GM12878 (cell line): ENCODE data around the gene SPATA18. TPM values are rescaled to one million over a fixed set of nuclear protein-coding genes. Genes with fewer than 3 reads are reported as not detected.

Experiments used
- ATAC-seq: fragments of 200-7000 bp; cut with Tn5 transposase; 3 replicates; pipeline ENCODE4 v1.9.1; 2020; ENCODE audit warnings: mild to moderate bottlenecking, moderate library complexity
- BruUV-seq: library from RNA; stranded (reverse); fragments of 400-500 nt; replicated peaks from 2 replicates; lab custom pipeline; 2021; lab: Mats Ljungman, UMichigan
- CTCF ChIA-PET: fragments of 300-600 bp; sonication (Branson Sonifier 250); formaldehyde crosslinking; extraction: SDS; loops from one replicate; lab custom pipeline; 2021; ENCODE audit warnings: inconsistent platforms; lab: Yijun Ruan, JAX
- POLR2A ChIA-PET: fragments of 350-600 bp; formaldehyde crosslinking; extraction: SDS; loops from one replicate; lab custom pipeline; 2021; ENCODE audit warnings: inconsistent platforms; lab: Charles Lee
- RAD21 ChIA-PET: fragments of 300-600 bp; sonication (Branson Sonifier 250); formaldehyde crosslinking; loops from one replicate; lab custom pipeline; 2023; ENCODE audit warnings: antibody characterized with exemption; ENCODE audit not compliant: unreplicated experiment; lab: Charles Lee
- SMC1A ChIA-PET: fragments of 300-600 bp; sonication (Branson Sonifier 250); formaldehyde crosslinking; loops from one replicate; lab custom pipeline; 2023; ENCODE audit not compliant: unreplicated experiment, uncharacterized antibody; lab: Charles Lee
- DNase-seq: peaks from one replicate; pipeline ENCODE4 v3.0.0-alpha.2; 2011; ENCODE audit warnings: low read depth, low spot score
- FAIRE-seq: peaks from 3 replicates; lab custom pipeline; 2011; peaks lifted over from hg19 to GRCh38; lab: Jason Lieb, UNC
- H2AFZ ChIP-seq: 2 replicates; pipeline ENCODE4 v1.6.0; 2011; ENCODE audit warnings: low read depth, low read length, control low read depth; ENCODE audit not compliant: control insufficient read depth
- H3K27ac ChIP-seq: 2 replicates; pipeline ENCODE4 v1.5.1; 2011; ENCODE audit warnings: control low read depth; ENCODE audit not compliant: control insufficient read depth, insufficient read depth
- H3K27me3 ChIP-seq, 2 experiments: replicated peaks in 1 of 2; 2 replicates each; pipeline versions ENCODE4 v1.6.0 to v1.6.1; 2011; ENCODE audit warnings: low read length in 1 of 2; ENCODE audit not compliant: control insufficient read depth in 2 of 2, insufficient read depth in 2 of 2
- H3K36me3 ChIP-seq, 2 experiments: 2 replicates each; pipeline ENCODE4 v1.5.1; 2011; ENCODE audit warnings: low read length in 1 of 2; ENCODE audit not compliant: control insufficient read depth in 2 of 2, insufficient read depth in 2 of 2
- H3K4me1 ChIP-seq: 2 replicates; pipeline ENCODE4 v1.6.1; 2011; ENCODE audit warnings: mild to moderate bottlenecking, low read length, moderate library complexity, mixed read lengths; ENCODE audit not compliant: control insufficient read depth, insufficient read depth
- H3K4me2 ChIP-seq: 2 replicates; pipeline ENCODE4 v1.6.0; 2011; ENCODE audit warnings: control low read depth; ENCODE audit not compliant: control insufficient read depth, insufficient read depth
- H3K4me3 ChIP-seq: fragments of 200-600 bp; sonication (generic); 2 replicates; pipeline ENCODE4 v1.5.1; 2016
- H3K79me2 ChIP-seq: 2 replicates; pipeline ENCODE4 v1.6.0; 2011; ENCODE audit warnings: low read length; ENCODE audit not compliant: control insufficient read depth, insufficient read depth
- H3K9ac ChIP-seq: 2 replicates; pipeline ENCODE4 v1.8.0; 2011; ENCODE audit warnings: low read length, control low read depth, mixed read lengths; ENCODE audit not compliant: control insufficient read depth, insufficient read depth
- H3K9me3 ChIP-seq: replicated peaks from 3 replicates; pipeline ENCODE4 v1.5.1; 2011; ENCODE audit warnings: mild to moderate bottlenecking, low read length; ENCODE audit not compliant: control insufficient read depth, insufficient read depth
- H4K20me1 ChIP-seq: 2 replicates; pipeline ENCODE4 v1.6.0; 2011; ENCODE audit not compliant: control insufficient read depth, insufficient read depth
- KDM1A ChIP-seq: fragments of 200-600 bp; sonication (generic); IDR thresholded peaks from 2 replicates; pipeline ENCODE4 v1.6.1; 2016; ENCODE audit warnings: borderline replicate concordance
- NR2C1 ChIP-seq: fragments of 450-650 bp; IDR thresholded peaks from 2 replicates; pipeline ENCODE4 v1.6.1; 2017; ENCODE audit warnings: antibody characterized with exemption, mild to moderate bottlenecking, moderate library complexity
- RB1 ChIP-seq: fragments of 450-650 bp; formaldehyde crosslinking; IDR thresholded peaks from 2 replicates; pipeline ENCODE4 v1.6.1; 2017; ENCODE audit warnings: mild to moderate bottlenecking, borderline replicate concordance
- SIN3A ChIP-seq: IDR thresholded peaks from 2 replicates; pipeline ENCODE4 v1.6.1; 2012; ENCODE audit warnings: low read depth, low read length, improper control_type of control experiment
- WGBS: methylation state at CpG from one replicate; pipeline ENCODE4 v1.1.6; 2016; ENCODE audit warnings: low lambda C conversion rate; ENCODE audit not compliant: insufficient replicate concordance, insufficient coverage; ENCODE audit errors: missing lambda C conversion rate; 5-methylcytosine and 5-hydroxymethylcytosine counted together
- in situ Hi-C: fragments of 300-500 bp; cut with MboI; formaldehyde crosslinking; loops from 9 replicates; pipeline ENCODE4 v1.14.3; 2018; ENCODE audit warnings: mixed read lengths
- intact Hi-C: fragments of 100-400 bp; cut with micrococcal nuclease; formaldehyde crosslinking; loops from one replicate; pipeline ENCODE4 v1.14.2; 2022; ENCODE audit not compliant: unreplicated experiment
- polyA plus RNA-seq, 11 experiments: library from polyadenylated mRNA; depleted of rRNA in 4 of 11; unstranded in 6 of 11; stranded (reverse) in 5 of 11; fragments of >200 nt; fragmentation: Nextera tagmentation in 4 of 11; fragmentation: Illumina TruSeq in 1 of 11; extraction: Ambion mirVana in 4 of 11; extraction: Trizol in 1 of 11; gene quantifications; 1 replicate in 1 of 11; 2 replicates in 10 of 11; pipeline versions ENCODE4 v1.2.1 to v1.2.3, GENCODE V29; 2011 to 2016; ENCODE audit warnings: inconsistent platforms in 2 of 11, missing spikeins in 2 of 11, low read depth in 1 of 11
- total RNA-seq, 4 experiments: library from RNA; depleted of rRNA in 3 of 4; stranded (reverse); fragments of >200 nt in 3 of 4; fragmentation: Illumina TruSeq in 1 of 4; extraction: Trizol in 1 of 4; gene quantifications; 2 replicates each; pipeline versions ENCODE4 v1.2.1 to v1.2.3, GENCODE V29; 2013 to 2021
- TF ChIP-seq, protein P1 (sequence below), 3 experiments: IDR thresholded peaks in 2 of 3; conservative IDR thresholded peaks in 1 of 3; 2 replicates each; pipeline ENCODE4 v1.5.1; 2011; ENCODE audit warnings: low read depth in 3 of 3, low read length in 3 of 3, mild to moderate bottlenecking in 3 of 3, control low read depth in 2 of 3, moderate library complexity in 2 of 3, inconsistent platforms in 1 of 3, mixed read lengths in 1 of 3; ENCODE audit not compliant: control insufficient read depth in 2 of 3, insufficient read depth in 1 of 3; ENCODE audit errors: extremely low read depth in 1 of 3
- TF ChIP-seq, protein P2 (sequence below): IDR thresholded peaks from 2 replicates; pipeline ENCODE4 v1.6.1; 2012; ENCODE audit warnings: low read depth, low read length, improper control_type of control experiment
- TF ChIP-seq, protein P3 (sequence below): fragments of 150-350 bp; IDR thresholded peaks from 2 replicates; pipeline ENCODE4 v1.6.1; 2014; ENCODE audit warnings: mild to moderate bottlenecking, low read depth, low read length
- TF ChIP-seq, protein P4 (sequence below): fragments of 450-650 bp; IDR thresholded peaks from 2 replicates; pipeline ENCODE4 v1.6.1; 2017; ENCODE audit warnings: mild to moderate bottlenecking
- TF ChIP-seq, protein P5 (sequence below): fragments of 450-650 bp; IDR thresholded peaks from 2 replicates; pipeline ENCODE4 v1.6.1; 2017; ENCODE audit warnings: mild to moderate bottlenecking, moderate library complexity
- TF ChIP-seq, protein P6 (sequence below): fragments of 450-650 bp; IDR thresholded peaks from 2 replicates; pipeline ENCODE4 v1.6.1; 2017; ENCODE audit warnings: low read depth, mild to moderate bottlenecking, moderate library complexity

SPATA18 gene
- total and polyA plus RNA-seq, 10 of the 15 experiments (the other 5 are each of a cell fraction or from before 2014, with no cell fraction given): 0.39 to 4.5 (median 1.9) TPM

DNA sequence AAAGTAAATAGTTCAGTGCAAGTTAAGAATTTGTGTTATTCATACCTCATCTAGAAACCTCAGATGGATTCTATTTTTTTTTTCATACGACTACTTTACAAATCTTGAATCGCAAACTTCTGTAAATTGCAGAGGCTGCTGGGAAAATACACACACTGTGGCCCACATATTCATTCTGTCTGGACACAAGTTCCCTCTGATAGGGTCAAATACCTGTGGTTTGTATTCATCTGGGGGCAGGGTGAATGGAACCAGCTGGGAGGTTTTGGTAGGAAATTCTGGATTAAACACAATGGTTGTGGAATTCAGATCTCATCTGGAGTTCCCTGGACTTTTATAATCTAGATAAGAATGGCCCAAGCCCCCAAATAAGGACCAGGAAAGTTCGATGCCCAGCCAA is 56.2 kb downstream of the SPATA18 start:
- Histone ChIP-seq H3K9ac (no peak overlapping the region), H3K4me3 (no peak overlapping the region), H2AFZ (no peak overlapping the region), H3K79me2 (no peaks in the 10 kb centered on the region), H3K27ac (no peak overlapping the region), H3K4me1 (no peaks in the 10 kb centered on the region), H3K27me3 (no peaks in the 10 kb centered on the region), H3K36me3 (no peaks in the 10 kb centered on the region), H3K9me3 (no peaks in the 10 kb centered on the region), H4K20me1 (no peaks in the 10 kb centered on the region), H3K4me2 (no peak overlapping the region)
- DNase-seq (no peak), FAIRE-seq (no peak), ATAC-seq (no peak)
- BruUV-seq: no TSS peak
- WGBS: 20% methylated on average over 3 of the region's 3 CpGs
- in situ Hi-C loops (no loop called here), intact Hi-C loops (no loop called here)
- SMC1A ChIA-PET: no interaction called here
- POLR2A ChIA-PET: no interaction called here
- CTCF ChIA-PET: no interaction called here
- RAD21 ChIA-PET: no interaction called here
- no peak for TF ChIP-seq RB1
- TF ChIP-seq, protein P1, sequence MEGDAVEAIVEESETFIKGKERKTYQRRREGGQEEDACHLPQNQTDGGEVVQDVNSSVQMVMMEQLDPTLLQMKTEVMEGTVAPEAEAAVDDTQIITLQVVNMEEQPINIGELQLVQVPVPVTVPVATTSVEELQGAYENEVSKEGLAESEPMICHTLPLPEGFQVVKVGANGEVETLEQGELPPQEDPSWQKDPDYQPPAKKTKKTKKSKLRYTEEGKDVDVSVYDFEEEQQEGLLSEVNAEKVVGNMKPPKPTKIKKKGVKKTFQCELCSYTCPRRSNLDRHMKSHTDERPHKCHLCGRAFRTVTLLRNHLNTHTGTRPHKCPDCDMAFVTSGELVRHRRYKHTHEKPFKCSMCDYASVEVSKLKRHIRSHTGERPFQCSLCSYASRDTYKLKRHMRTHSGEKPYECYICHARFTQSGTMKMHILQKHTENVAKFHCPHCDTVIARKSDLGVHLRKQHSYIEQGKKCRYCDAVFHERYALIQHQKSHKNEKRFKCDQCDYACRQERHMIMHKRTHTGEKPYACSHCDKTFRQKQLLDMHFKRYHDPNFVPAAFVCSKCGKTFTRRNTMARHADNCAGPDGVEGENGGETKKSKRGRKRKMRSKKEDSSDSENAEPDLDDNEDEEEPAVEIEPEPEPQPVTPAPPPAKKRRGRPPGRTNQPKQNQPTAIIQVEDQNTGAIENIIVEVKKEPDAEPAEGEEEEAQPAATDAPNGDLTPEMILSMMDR (IDR thresholded peaks at IDR 0.05 in 2 of 3, conservative IDR thresholded peaks at IDR 0.05 in 1 of 3; ENCODE audit: control insufficient read depth in 2 of 3, extremely low read depth in 1 of 3, insufficient read depth in 1 of 3, low read depth in 3 of 3, low read length in 3 of 3): no peak
- TF ChIP-seq, protein P2, sequence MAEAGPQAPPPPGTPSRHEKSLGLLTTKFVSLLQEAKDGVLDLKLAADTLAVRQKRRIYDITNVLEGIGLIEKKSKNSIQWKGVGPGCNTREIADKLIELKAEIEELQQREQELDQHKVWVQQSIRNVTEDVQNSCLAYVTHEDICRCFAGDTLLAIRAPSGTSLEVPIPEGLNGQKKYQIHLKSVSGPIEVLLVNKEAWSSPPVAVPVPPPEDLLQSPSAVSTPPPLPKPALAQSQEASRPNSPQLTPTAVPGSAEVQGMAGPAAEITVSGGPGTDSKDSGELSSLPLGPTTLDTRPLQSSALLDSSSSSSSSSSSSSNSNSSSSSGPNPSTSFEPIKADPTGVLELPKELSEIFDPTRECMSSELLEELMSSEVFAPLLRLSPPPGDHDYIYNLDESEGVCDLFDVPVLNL: no peak
- TF ChIP-seq, protein P3, sequence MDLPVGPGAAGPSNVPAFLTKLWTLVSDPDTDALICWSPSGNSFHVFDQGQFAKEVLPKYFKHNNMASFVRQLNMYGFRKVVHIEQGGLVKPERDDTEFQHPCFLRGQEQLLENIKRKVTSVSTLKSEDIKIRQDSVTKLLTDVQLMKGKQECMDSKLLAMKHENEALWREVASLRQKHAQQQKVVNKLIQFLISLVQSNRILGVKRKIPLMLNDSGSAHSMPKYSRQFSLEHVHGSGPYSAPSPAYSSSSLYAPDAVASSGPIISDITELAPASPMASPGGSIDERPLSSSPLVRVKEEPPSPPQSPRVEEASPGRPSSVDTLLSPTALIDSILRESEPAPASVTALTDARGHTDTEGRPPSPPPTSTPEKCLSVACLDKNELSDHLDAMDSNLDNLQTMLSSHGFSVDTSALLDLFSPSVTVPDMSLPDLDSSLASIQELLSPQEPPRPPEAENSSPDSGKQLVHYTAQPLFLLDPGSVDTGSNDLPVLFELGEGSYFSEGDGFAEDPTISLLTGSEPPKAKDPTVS: no peak
- TF ChIP-seq NR2C1: no peak
- TF ChIP-seq SIN3A: no peak
- TF ChIP-seq, protein P4, sequence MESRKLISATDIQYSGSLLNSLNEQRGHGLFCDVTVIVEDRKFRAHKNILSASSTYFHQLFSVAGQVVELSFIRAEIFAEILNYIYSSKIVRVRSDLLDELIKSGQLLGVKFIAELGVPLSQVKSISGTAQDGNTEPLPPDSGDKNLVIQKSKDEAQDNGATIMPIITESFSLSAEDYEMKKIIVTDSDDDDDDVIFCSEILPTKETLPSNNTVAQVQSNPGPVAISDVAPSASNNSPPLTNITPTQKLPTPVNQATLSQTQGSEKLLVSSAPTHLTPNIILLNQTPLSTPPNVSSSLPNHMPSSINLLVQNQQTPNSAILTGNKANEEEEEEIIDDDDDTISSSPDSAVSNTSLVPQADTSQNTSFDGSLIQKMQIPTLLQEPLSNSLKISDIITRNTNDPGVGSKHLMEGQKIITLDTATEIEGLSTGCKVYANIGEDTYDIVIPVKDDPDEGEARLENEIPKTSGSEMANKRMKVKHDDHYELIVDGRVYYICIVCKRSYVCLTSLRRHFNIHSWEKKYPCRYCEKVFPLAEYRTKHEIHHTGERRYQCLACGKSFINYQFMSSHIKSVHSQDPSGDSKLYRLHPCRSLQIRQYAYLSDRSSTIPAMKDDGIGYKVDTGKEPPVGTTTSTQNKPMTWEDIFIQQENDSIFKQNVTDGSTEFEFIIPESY: no peak
- TF ChIP-seq, protein P5, sequence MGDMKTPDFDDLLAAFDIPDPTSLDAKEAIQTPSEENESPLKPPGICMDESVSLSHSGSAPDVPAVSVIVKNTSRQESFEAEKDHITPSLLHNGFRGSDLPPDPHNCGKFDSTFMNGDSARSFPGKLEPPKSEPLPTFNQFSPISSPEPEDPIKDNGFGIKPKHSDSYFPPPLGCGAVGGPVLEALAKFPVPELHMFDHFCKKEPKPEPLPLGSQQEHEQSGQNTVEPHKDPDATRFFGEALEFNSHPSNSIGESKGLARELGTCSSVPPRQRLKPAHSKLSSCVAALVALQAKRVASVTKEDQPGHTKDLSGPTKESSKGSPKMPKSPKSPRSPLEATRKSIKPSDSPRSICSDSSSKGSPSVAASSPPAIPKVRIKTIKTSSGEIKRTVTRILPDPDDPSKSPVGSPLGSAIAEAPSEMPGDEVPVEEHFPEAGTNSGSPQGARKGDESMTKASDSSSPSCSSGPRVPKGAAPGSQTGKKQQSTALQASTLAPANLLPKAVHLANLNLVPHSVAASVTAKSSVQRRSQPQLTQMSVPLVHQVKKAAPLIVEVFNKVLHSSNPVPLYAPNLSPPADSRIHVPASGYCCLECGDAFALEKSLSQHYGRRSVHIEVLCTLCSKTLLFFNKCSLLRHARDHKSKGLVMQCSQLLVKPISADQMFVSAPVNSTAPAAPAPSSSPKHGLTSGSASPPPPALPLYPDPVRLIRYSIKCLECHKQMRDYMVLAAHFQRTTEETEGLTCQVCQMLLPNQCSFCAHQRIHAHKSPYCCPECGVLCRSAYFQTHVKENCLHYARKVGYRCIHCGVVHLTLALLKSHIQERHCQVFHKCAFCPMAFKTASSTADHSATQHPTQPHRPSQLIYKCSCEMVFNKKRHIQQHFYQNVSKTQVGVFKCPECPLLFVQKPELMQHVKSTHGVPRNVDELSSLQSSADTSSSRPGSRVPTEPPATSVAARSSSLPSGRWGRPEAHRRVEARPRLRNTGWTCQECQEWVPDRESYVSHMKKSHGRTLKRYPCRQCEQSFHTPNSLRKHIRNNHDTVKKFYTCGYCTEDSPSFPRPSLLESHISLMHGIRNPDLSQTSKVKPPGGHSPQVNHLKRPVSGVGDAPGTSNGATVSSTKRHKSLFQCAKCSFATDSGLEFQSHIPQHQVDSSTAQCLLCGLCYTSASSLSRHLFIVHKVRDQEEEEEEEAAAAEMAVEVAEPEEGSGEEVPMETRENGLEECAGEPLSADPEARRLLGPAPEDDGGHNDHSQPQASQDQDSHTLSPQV: no peak
- TF ChIP-seq, protein P6, sequence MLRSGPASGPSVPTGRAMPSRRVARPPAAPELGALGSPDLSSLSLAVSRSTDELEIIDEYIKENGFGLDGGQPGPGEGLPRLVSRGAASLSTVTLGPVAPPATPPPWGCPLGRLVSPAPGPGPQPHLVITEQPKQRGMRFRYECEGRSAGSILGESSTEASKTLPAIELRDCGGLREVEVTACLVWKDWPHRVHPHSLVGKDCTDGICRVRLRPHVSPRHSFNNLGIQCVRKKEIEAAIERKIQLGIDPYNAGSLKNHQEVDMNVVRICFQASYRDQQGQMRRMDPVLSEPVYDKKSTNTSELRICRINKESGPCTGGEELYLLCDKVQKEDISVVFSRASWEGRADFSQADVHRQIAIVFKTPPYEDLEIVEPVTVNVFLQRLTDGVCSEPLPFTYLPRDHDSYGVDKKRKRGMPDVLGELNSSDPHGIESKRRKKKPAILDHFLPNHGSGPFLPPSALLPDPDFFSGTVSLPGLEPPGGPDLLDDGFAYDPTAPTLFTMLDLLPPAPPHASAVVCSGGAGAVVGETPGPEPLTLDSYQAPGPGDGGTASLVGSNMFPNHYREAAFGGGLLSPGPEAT: no peak
- no peak for TF ChIP-seq KDM1A
